ENCODE measurements around the gene LCN1.
A peak's percentile ranks its signal among the peaks of the same experiment; 100 is the strongest.

The LCN1 gene

DNA sequence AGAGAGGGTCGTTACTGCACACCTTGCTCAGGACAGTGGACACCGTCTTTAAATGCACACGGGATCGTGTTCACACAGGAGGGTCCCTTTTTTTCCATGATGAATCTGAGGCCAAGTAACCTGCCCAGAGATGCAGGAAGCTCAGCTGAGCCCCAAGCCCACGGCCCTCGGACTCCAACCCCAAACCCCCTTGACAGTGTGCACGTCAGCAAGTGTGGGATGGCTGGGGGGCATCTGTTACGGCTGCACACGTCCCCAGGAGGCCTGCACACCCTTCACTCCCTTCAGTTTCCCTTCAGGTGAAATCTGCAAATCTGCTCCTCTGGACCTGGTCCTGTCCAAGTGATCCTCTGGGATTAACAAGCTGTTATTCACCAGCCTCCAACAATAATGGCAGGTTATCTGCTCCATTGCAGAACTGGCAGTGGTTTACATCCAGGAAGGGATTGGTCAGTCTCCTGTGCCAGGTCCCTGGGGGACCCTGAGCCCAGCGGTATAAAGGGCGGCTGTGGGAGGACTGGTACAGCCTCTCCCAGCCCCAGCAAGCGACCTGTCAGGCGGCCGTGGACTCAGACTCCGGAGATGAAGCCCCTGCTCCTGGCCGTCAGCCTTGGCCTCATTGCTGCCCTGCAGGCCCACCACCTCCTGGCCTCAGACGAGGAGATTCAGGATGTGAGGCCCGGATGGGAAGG is at the start of gene LCN1:
Gene LCN1 (plus strand): TSS at position 525 of the 692 bp plus-strand sequence. CDS start 58 bp downstream, at position 583.
- DNase-seq (ENCODE audit: low read depth, low spot score): no peak
- no peak within 1 kb of the TSS for H3K27ac ChIP-seq

GRCh38 chr9:135471791-135472640 is 49.2 kb upstream of the LCN1 start:
- no peak overlapping the region for H3K27ac ChIP-seq

GRCh38 chr9:135473972-135474543 is 47.2 kb upstream of the LCN1 start:
- H3K27ac ChIP-seq: no peak overlapping the region
- DNase-seq (ENCODE audit: low read depth, low spot score): no peak

More at GRCh38 chr9:135471791-135472640, 49.2 kb upstream of the LCN1 start:
- no peak for DNase-seq (ENCODE audit: low read depth, low spot score)

- no peak overlapping the region for H3K27ac ChIP-seq
- DNase-seq (ENCODE audit: low read depth, low spot score): no peak
Measured at GRCh38 chr9:135474915-135475314, 46.3 kb upstream of the LCN1 start.

GRCh38 chr9:135476561-135477355 is 44.5 kb upstream of the LCN1 start:
- no peak for DNase-seq (ENCODE audit: low read depth, low spot score)
- H3K27ac ChIP-seq: no peak overlapping the region

- peak overlapping the region; percentile 55 for H3K27ac ChIP-seq
- DNase-seq (ENCODE audit: low read depth, low spot score): no peak
Measured at GRCh38 chr9:135478191-135478590, 43.0 kb upstream of the LCN1 start.

DNA sequence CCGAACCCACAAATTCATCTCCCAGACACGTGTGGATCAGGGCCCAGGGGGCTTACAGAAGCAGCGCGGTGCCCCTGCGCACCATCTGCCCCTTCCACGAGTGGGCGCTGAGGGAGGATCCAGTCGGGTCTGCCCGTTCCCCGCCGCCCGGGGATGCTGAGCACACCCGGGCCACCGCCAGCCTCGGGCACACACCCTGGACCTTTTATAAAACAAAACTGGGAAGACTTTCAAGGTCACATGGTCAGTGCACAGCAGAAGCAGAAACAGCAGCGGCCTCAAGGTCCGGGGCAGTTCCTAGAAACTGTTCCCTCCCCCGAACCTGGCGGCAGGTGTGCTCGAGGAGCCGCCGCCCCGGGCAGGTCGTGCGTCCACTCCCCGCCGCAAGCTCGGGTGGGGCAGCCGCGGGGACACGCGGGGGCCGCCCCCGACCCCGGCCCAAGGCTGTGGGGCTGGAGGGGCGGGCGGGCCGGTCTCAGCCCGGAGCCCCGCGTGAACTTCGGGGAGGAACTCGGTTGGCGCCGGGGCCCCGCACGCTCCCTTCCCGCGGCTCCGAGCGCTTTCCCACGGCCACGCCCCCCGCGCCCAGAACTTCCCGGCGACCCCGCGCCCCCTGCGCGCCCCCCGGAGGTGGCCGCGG is 42.3 kb upstream of the LCN1 start:
- DNase-seq (ENCODE audit: low read depth, low spot score): no peak

GRCh38 chr9:135479469-135480052 is 41.7 kb upstream of the LCN1 start, which contains the start of gene PPP1R26:
PPP1R26 (plus strand) TSS chr9:135479782; CDS start chr9:135484511, 4,729 bp downstream.
- DNase-seq (ENCODE audit: low read depth, low spot score): no peak

More for the DNA sequence above, 42.3 kb upstream of the LCN1 start:
- peak overlapping the region; percentile 55 for H3K27ac ChIP-seq

GRCh38 chr9:135480071-135480939 is 40.9 kb upstream of the LCN1 start:
- peak overlapping the region; percentile 55 for H3K27ac ChIP-seq
- DNase-seq (ENCODE audit: low read depth, low spot score): no peak

More at GRCh38 chr9:135479469-135480052, 41.7 kb upstream of the LCN1 start, which contains the start of gene PPP1R26:
- peak within 1 kb of the TSS; percentile 55 for H3K27ac ChIP-seq

DNA sequence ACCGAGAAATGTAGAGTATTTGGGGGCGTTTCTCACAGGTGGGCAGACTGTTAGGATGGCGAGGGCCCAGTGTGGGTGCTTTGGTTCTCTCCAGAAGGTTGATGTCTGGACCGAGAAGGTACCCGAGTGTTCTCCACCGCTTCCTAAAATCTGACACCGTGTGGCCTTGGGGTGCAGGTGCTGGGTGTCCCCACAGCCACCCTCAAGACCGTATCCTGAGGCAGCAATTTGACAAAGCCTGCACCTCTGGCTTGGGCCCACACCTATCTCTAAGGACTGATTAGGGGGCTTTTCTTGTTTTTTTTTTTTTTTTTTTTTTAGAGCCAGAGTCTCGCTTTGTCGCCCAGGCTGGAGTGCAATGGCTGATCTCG is 40.3 kb upstream of the LCN1 start:
- no peak overlapping the region for H3K27ac ChIP-seq
- DNase-seq (ENCODE audit: low read depth, low spot score): no peak

GRCh38 chr9:135482015-135482754 is 39.1 kb upstream of the LCN1 start:
- no peak overlapping the region for H3K27ac ChIP-seq
- DNase-seq (ENCODE audit: low read depth, low spot score): no peak

- no peak for DNase-seq (ENCODE audit: low read depth, low spot score)
- no peak overlapping the region for H3K27ac ChIP-seq
Measured at GRCh38 chr9:135484460-135485277, 36.6 kb upstream of the LCN1 start.

- no peak overlapping the region for H3K27ac ChIP-seq
- no peak for DNase-seq (ENCODE audit: low read depth, low spot score)
Measured at GRCh38 chr9:135485385-135485784, 35.9 kb upstream of the LCN1 start.

DNA sequence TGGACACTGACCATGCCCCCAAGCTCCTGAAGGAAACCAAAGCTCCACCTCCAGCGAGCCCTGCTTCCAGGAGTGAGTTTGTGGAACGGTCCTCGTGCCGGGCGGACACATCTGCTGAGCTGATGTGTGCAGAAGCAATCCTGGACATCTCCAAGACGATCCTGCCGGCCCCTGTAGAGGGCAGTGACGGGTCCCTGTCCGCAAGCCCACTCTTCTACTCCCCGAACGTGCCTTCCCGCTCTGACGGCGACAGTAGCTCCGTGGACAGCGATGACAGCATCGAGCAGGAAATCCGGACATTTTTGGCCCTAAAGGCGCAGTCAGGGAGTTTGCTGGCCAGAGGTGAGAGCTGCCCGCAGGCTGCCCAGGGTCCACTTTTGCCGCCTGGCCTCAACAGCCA is 35.4 kb upstream of the LCN1 start:
- H3K27ac ChIP-seq: no peak overlapping the region

DNA sequence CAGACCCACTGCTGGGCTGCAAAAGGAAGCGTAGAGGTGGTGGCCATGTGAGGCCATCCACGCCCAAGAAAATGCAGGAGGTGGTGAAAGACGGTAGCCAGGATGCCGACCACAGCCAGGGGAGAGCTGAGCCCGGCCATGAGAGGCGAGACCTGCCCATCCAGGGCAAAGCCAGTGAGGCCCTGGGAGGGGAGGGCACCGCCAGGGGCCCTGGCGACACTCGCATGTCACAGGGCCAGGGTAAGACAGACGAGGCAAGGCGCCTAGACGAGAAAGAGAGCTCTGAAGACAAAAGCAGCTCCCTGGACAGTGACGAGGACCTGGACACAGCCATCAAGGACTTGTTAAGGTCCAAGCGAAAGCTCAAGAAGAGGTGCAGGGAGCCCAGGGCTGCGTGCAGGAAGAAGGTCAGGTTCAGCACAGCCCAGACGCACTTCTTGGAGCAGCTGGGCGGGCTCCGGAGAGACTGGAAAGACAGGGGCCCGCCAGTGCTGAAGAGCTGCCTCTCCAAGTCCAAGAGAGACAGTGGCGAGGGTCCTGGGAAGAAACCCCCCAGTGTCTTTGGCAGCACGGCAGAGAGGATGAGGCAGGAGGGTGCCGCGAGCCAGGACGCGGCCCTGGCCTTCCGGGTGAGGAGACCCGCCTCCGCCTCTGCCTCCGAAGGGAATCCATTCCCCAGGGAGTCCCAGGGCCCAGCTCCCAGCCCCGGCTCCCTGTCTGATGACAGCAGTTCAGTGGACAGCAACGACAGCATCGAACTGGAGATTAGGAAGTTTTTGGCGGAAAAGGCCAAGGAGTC is 34.8 kb upstream of the LCN1 start:
- no peak for DNase-seq (ENCODE audit: low read depth, low spot score)
- no peak overlapping the region for H3K27ac ChIP-seq

More for the DNA sequence above, 35.4 kb upstream of the LCN1 start:
- DNase-seq (ENCODE audit: low read depth, low spot score): no peak

Data from epithelial cell of prostate (primary cell).